Measurements from ENCODE around the gene ALDH3B1. TPM values are rescaled to one million over a fixed set of nuclear protein-coding genes. Genes with fewer than 3 reads are reported as not detected.

Gene ALDH3B1
- total RNA-seq, 3 donors from 2014 or later = 9.8 to 26.4 (median 20.6) TPM

GRCh38 chr11:68013611-68014156 lies 3.6 kb downstream of the ALDH3B1 start:
- Histone ChIP-seq H3K27me3 (no peaks in the 10 kb centered on the region), H3K36me3 (no peaks in the 10 kb centered on the region), H3K9me3 (no peaks in the 10 kb centered on the region), H3K4me3 (peak overlapping the region in 1 of 3 donors; percentile 22), H3K4me1 (peaks cover 35 to 36% of the 10 kb centered on the region in 2 donors), H3K27ac (peak overlapping the region; percentile 95 to 98)
- DNase-seq (ENCODE audit: low spot score in 2 of 2) = no peak
- intact Hi-C loops (cut with DNase I; ENCODE audit: low total_unique reads) = no loop called here
- no peak for TF ChIP-seq POLR2A (IDR thresholded peaks at IDR 0.05)
- TF ChIP-seq CTCF (IDR thresholded peaks at IDR 0.05) = no peak
- no peak for TF ChIP-seq POLR2AphosphoS5 (IDR thresholded peaks at IDR 0.05)

- TF ChIP-seq POLR2AphosphoS5 (IDR thresholded peaks at IDR 0.05) (peak in 1 of 3 donors; percentile 8), POLR2A (IDR thresholded peaks at IDR 0.05) (no peak)
- H3K4me3 ChIP-seq = peak overlapping the region in 1 of 3 donors; percentile 25
- DNase-seq (ENCODE audit: low spot score in 2 of 2) = peak in 1 of 2 donors; percentile 71
- H3K9me3 ChIP-seq = no peaks in the 10 kb centered on the region
- H3K4me1 ChIP-seq = peaks cover 35 to 36% of the 10 kb centered on the region in 2 donors
- no peaks in the 10 kb centered on the region for H3K36me3 ChIP-seq
- H3K27ac ChIP-seq = peak overlapping the region; percentile 95 to 98
- no peaks in the 10 kb centered on the region for H3K27me3 ChIP-seq
- intact Hi-C loops (cut with DNase I; ENCODE audit: low total_unique reads) = no loop called here
Measured at GRCh38 chr11:68014157-68014946, 4.2 kb downstream of the ALDH3B1 start.

- Histone ChIP-seq H3K27me3 (no peaks in the 10 kb centered on the region), H3K27ac (peak overlapping the region; percentile 95 to 98), H3K9me3 (no peaks in the 10 kb centered on the region), H3K4me1 (peaks cover 31 to 32% of the 10 kb centered on the region in 2 donors), H3K4me3 (no peak overlapping the region), H3K36me3 (no peaks in the 10 kb centered on the region)
- intact Hi-C loops (cut with DNase I; ENCODE audit: low total_unique reads) = no loop called here
- DNase-seq (ENCODE audit: low spot score in 2 of 2) = no peak
- TF ChIP-seq CTCF (IDR thresholded peaks at IDR 0.05) (no peak), POLR2A (IDR thresholded peaks at IDR 0.05) (no peak), POLR2AphosphoS5 (IDR thresholded peaks at IDR 0.05) (no peak)
Measured at GRCh38 chr11:68014947-68015447, 4.9 kb downstream of the ALDH3B1 start.

- intact Hi-C loops (cut with DNase I; ENCODE audit: low total_unique reads) = no loop called here
- H3K4me3 ChIP-seq = no peak overlapping the region
- no peak for TF ChIP-seq POLR2A (IDR thresholded peaks at IDR 0.05)
- TF ChIP-seq POLR2AphosphoS5 (IDR thresholded peaks at IDR 0.05) = no peak
- no peak for TF ChIP-seq CTCF (IDR thresholded peaks at IDR 0.05)
- no peaks in the 10 kb centered on the region for H3K9me3 ChIP-seq
- H3K27me3 ChIP-seq = no peaks in the 10 kb centered on the region
- DNase-seq (ENCODE audit: low spot score in 2 of 2) = no peak
- H3K4me1 ChIP-seq = peaks cover 26 to 28% of the 10 kb centered on the region in 2 donors
- no peaks in the 10 kb centered on the region for H3K36me3 ChIP-seq
- H3K27ac ChIP-seq = peak overlapping the region; percentile 95 to 98
Measured at GRCh38 chr11:68015467-68015866, 5.3 kb downstream of the ALDH3B1 start.

- peak overlapping the region; percentile 5 to 54 for H3K27ac ChIP-seq
Measured at GRCh38 chr11:68016161-68016903, 6.2 kb downstream of the ALDH3B1 start.

More at GRCh38 chr11:68016161-68016903, 6.2 kb downstream of the ALDH3B1 start:
- intact Hi-C loops (cut with DNase I; ENCODE audit: low total_unique reads) = no loop called here
- DNase-seq (ENCODE audit: low spot score in 2 of 2) = no peak
- H3K4me3 ChIP-seq = no peak overlapping the region
- peaks cover 21% of the 10 kb centered on the region in 2 donors for H3K4me1 ChIP-seq
- TF ChIP-seq POLR2AphosphoS5 (IDR thresholded peaks at IDR 0.05) (no peak), CTCF (IDR thresholded peaks at IDR 0.05) (no peak), POLR2A (IDR thresholded peaks at IDR 0.05) (no peak)
- H3K9me3 ChIP-seq = no peaks in the 10 kb centered on the region
- no peaks in the 10 kb centered on the region for H3K36me3 ChIP-seq
- H3K27me3 ChIP-seq = no peaks in the 10 kb centered on the region
